Measurements from ENCODE around the gene NPIPB9.
"Not testable (repeated sequence)": the region's sequence is repeated elsewhere in the genome, so short reads cannot be mapped to it uniquely, and the experiment has no call there.

The NPIPB9 gene

GRCh38 chr16:28751487-28751886 is at the start of gene NPIPB9:
Gene NPIPB9 (plus strand): TSS chr16:28751787.
- DNase-seq (ENCODE audit: low spot score); in situ Hi-C loops (cut with MboI; ENCODE audit: low sequenced_read_pairs, unreplicated experiment): not testable (repeated sequence)

GRCh38 chr16:28704246-28704645 is 47.3 kb upstream of the NPIPB9 start:
- in situ Hi-C loops (cut with MboI; ENCODE audit: low sequenced_read_pairs, unreplicated experiment); DNase-seq (ENCODE audit: low spot score): not testable (repeated sequence)

GRCh38 chr16:28711220-28712083 is 40.1 kb upstream of the NPIPB9 start, which contains the start of gene EIF3C:
Gene EIF3C (plus strand): TSS chr16:28711464. CDS start chr16:28711687, 223 bp downstream.
- in situ Hi-C loops (cut with MboI; ENCODE audit: low sequenced_read_pairs, unreplicated experiment): not testable (repeated sequence)

GRCh38 chr16:28722852-28723650 is 28.5 kb upstream of the NPIPB9 start:
- in situ Hi-C loops (cut with MboI; ENCODE audit: low sequenced_read_pairs, unreplicated experiment); DNase-seq (ENCODE audit: low spot score): not testable (repeated sequence)

More at GRCh38 chr16:28711220-28712083, 40.1 kb upstream of the NPIPB9 start, which contains the start of gene EIF3C:
- DNase-seq (ENCODE audit: low spot score): not testable (repeated sequence)

GRCh38 chr16:28731253-28731652 is 20.3 kb upstream of the NPIPB9 start:
- DNase-seq (ENCODE audit: low spot score); in situ Hi-C loops (cut with MboI; ENCODE audit: low sequenced_read_pairs, unreplicated experiment): not testable (repeated sequence)

- DNase-seq (ENCODE audit: low spot score); in situ Hi-C loops (cut with MboI; ENCODE audit: low sequenced_read_pairs, unreplicated experiment): not testable (repeated sequence)
These were observed 19.0 kb upstream of the NPIPB9 start for GRCh38 chr16:28732455-28733124.

GRCh38 chr16:28739787-28740186 is 11.8 kb upstream of the NPIPB9 start:
- in situ Hi-C loops (cut with MboI; ENCODE audit: low sequenced_read_pairs, unreplicated experiment): not testable (repeated sequence)

GRCh38 chr16:28740631-28741030 is 11.0 kb upstream of the NPIPB9 start:
- DNase-seq (ENCODE audit: low spot score); in situ Hi-C loops (cut with MboI; ENCODE audit: low sequenced_read_pairs, unreplicated experiment): not testable (repeated sequence)

More at GRCh38 chr16:28739787-28740186, 11.8 kb upstream of the NPIPB9 start:
- not testable (repeated sequence) for DNase-seq (ENCODE audit: low spot score)

GRCh38 chr16:28741295-28741694 is 10.3 kb upstream of the NPIPB9 start:
- in situ Hi-C loops (cut with MboI; ENCODE audit: low sequenced_read_pairs, unreplicated experiment); DNase-seq (ENCODE audit: low spot score): not testable (repeated sequence)

- in situ Hi-C loops (cut with MboI; ENCODE audit: low sequenced_read_pairs, unreplicated experiment); DNase-seq (ENCODE audit: low spot score): not testable (repeated sequence)
These were observed 4.8 kb upstream of the NPIPB9 start for GRCh38 chr16:28746618-28747350.

- DNase-seq (ENCODE audit: low spot score); in situ Hi-C loops (cut with MboI; ENCODE audit: low sequenced_read_pairs, unreplicated experiment): not testable (repeated sequence)
These were observed 1.6 kb upstream of the NPIPB9 start for GRCh38 chr16:28749997-28750465.

- in situ Hi-C loops (cut with MboI; ENCODE audit: low sequenced_read_pairs, unreplicated experiment); DNase-seq (ENCODE audit: low spot score): not testable (repeated sequence)
These were observed 1.0 kb upstream of the NPIPB9 start for GRCh38 chr16:28750469-28751067.

GRCh38 chr16:28781697-28782096 is 30.1 kb downstream of the NPIPB9 start:
- DNase-seq (ENCODE audit: low spot score); in situ Hi-C loops (cut with MboI; ENCODE audit: low sequenced_read_pairs, unreplicated experiment): not testable (repeated sequence)

- DNase-seq (ENCODE audit: low spot score); in situ Hi-C loops (cut with MboI; ENCODE audit: low sequenced_read_pairs, unreplicated experiment): not testable (repeated sequence)
These were observed 30.8 kb downstream of the NPIPB9 start for GRCh38 chr16:28782357-28782756.

Data from GM13976 (cell line).